NCI-H526 (cell line): ENCODE results near the gene BLM.

Experiments used
- DNase-seq, 2 experiments: peaks; one replicate each; lab custom pipeline; 2025; lab: John Stamatoyannopoulos, UW

The BLM gene

DNA sequence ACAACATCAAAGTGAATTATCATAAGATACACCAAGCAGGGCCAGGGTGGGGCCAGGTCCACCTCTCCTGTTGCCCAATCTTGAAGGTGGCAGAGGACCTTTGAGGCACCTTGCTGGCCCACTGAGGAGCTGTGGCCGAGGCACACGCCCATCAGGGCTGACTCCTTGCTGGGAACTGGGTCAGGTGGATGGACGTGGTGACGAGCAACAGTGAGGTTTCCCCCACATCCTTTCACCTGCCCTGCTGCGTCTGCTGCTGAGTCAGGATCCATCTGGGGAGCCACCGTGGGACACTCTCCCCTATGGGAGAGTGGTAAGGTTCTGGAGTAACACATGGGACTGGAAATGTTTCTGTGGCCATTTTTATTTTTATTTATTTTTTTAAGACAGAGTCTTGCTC, 134.0 kb downstream of the BLM start:
- DNase-seq = no peak

DNA sequence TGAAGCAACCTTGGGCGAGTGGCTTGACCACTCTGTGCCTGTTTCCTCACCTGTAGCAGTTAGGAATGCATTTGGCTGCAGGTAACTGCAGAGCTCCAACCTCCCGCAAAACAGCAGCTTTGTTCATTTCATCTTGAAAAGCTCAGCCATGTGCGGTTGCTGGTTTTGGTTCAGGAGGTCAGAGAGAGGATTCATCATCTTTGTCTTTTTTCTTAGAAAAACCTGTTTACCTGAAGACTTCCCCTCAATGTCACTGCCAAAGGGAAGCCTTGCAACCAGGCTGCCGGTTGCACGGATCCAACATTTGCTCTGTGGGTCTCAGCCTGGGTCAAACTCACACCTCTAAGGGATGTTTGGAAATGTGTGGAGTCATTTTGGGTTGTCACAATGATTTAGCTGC, 134.8 kb downstream of the BLM start:
- DNase-seq = no peak

DNA sequence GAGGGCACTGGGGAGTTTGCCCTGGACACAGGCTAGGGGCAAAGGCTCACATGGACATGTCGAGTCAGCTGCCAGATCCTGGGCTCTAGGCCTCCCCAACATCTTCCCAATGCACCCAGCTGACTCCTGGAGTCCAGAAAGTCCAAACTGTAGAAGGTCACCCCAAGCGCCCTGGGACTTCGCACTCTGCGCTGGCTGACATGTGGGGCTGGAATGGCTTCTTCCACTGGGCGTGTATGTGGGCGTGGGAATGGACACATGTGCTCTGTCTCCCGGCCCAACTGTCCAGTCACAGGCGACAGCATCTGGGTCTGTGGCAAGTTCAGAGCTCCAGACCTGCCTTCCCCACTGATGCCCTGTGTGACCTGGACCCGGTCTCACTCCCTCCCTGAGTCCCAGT, 138.0 kb downstream of the BLM start:
- DNase-seq = no peak

DNA sequence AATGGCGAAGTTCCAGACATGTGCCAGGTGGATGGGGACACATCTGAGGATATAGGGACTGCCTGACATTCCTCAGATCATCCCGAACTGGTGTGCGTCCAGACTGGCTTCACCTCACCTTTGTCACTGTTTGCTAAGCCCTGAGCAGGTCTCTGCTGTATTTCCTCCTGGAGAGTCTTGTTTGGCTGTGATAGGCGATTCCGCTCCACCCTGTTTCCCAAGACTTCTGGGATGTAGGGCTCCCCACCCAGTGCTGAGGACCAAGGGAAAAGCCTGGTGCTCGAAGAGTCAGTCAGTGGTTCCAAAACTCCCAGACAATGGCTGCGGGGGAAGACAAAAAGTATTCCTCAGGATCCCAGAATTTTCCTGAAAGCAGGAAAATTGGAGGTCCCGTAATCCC, 140.2 kb downstream of the BLM start:
- no peak for DNase-seq

DNA sequence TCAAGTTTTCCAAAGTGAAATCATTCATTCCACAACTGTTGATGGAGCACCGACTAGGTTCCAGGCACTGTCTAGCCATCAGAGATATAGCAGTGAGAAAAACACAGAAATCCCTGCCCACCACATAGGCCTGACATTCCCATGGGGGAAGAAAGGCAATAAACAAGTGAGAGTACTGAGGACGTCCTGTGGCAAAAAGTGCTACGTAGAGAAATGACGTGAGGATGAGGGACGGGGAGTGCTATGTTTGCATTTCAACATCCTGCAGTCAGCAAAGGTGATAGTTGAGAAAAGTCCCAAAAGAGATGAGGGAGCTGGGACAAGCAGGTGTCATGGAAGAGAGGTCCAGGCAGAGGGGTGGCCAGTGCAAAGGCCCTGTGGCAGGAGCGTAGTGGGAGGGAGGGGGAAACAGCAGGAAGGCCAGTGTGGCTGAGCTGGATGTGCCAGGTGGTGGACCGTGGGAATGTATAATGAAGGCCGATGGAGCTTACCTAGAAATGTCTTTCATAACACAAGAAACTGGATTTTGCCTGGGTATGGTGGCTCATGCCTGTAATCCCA, 140.8 kb downstream of the BLM start:
- no peak for DNase-seq

DNA sequence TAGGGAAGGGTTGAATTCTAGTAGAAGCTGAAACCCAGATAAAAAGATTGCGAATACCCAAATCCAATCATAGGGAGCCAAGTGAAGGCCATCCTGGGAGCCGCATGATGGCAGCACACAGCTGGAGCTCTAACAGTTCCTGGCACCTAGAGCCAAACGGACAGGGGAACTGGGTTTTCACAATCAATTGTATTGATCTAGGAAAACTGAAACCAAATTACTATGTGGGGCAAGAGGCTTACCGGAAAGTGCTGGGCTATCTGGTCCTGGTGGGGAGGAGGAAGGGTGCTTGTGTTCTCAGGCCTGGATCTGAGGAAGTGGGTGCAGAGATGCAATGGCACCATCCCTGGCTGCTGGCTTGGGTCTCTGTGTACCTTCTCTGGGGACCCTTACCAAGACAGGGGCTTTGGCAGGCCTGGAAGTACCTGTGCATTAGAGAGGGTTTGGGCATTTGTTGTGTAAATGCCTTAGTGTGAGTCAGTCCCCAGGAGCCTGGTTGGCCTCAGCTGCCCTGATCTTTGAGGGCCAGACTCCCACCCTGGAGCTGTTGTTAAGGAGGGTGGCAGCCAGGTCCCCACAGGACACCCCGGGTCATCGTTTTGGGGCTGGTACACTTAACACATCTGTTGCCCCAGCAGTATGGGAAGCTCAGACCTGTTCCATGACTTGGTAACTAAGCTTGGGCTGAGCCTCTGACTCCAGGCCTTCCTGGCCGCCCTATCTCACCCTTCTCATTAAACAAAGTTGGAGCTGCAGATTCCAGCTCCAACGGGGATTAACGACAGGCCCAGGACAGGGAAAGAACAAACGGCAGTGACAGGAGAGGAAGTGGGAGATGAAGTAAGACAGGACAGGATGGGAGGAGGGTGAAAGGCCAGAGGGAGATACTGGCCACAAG, 142.3 kb downstream of the BLM start:
- no peak for DNase-seq

DNA sequence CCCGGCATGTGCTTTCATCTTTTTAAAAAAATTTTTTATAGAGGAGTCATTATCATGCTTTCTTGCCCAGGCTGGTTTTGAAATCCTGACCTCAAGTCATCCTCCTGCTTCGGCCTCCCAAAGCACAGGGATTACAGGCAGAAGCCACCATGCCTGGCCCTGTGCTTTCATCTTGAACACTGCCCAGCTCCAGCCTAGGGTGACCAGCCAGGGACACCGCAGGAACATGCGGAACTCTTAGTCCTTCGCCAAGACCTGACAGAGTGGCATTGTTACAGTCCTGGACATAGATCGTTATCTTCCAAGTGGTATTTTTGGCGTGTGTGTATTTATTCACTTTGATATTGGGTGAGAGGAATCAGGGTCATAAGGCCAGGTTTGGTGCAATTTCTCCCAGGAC, 143.3 kb downstream of the BLM start:
- DNase-seq = no peak

DNA sequence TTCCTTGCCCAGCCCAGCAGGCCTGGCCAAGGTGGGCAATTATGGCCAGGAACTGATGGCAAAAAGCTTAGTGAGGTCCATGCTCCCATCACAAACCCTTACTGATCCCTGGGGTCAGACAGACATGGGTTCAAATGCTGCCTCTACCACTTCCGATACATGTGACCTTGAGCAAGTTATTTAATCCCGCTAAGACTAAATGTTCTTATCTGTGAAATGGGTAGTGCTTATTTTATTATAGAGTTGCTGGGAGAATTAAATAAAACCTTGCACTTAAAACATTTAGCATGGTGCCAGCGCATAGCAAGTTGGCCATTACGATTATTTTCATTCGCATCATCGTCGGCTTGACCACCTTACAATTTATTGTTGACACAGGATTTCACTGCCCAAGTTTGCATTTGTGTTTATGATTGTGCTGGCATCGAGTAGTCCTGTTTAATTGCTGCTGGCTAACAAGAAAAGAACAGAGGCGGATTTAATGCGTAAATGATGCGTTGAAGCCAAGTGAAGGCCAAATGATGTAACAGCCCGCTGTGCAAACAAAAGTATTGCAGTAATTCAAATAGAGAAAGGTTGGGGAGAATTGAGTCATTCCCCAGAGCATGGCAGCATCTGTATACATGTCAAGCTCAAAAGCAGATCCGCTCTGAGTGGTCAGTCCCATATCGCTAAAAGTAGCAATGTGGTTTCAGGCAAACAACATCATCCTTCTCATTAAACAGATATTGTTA, 144.0 kb downstream of the BLM start:
- DNase-seq = no peak

DNA sequence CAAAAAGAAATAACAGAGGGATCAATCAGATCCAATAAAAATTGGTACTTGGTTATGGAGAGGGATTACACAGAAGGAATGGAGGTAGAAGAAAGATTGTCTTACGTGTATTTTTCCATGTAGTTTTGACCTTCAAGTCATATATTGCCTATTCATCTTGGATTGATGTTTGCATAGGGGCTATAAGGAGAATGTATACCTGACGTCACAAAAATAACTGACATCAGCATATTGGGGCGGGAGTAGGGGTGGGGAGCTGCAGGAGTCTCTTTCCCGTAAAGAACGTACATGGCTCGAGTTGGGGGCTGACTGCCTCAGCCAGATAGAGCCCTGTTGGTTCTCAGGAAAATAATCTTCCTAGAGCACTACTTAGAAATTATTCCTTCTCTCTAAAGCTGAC, 145.3 kb downstream of the BLM start:
- no peak for DNase-seq

DNA sequence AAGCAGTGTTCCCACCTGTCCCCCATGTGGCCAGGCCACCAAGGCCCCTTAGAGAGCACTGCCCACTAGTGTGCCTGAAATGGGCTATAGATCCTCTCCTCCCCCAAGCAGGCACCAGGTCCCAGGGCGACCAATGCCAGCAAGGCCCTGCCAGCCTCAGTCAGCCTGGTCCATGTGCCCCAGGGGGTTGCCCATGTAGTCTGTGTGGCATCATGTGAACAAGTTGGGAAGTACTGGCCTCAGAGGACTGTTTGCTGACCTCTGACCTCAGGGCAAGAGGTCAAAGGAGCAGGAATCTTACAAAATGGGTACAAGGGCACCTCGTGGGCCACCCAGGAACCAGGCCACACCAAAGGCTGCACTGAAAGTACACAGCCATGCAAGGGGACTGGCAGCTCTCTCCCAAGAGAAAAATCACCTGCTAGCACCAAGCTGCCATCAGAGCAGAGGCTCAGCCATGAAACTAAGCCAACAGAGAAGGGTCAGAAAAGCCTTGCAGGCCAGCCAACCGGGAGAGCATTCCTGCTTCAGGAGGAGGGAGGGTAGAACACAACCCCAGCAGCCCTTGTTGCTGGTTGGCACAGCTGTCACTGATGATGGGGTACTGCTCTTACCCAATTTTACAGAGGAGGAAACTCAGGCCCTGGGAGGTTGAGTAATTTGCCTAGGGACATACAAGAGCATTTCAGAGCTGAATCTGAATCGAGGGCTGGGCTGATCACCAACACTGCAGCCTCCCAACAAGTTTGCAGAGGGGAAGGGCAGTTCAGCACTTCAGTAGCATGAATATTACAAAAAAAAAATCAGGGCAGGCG, 146.0 kb downstream of the BLM start:
- peak in 1 of 2 experiments; percentile 16 for DNase-seq

DNA sequence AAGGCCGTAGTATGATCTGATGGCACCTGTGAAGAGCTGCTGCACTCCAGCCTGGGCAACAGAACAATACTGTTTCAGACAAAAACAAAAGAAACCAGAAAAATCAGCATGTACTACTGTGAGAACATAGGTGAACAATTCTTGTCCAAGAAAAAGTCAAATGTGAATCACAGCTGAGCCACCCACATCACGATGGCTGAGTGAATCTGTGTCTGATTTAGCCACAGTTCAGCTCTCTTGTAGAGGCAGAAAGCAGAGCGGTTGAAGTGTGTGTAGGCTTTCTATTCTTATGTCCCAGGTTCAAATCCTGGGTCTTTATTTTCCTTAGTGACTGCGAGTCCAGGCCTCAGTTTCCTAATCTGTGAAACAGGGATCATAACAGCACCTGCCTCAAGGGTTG, 146.8 kb downstream of the BLM start:
- DNase-seq = no peak

DNA sequence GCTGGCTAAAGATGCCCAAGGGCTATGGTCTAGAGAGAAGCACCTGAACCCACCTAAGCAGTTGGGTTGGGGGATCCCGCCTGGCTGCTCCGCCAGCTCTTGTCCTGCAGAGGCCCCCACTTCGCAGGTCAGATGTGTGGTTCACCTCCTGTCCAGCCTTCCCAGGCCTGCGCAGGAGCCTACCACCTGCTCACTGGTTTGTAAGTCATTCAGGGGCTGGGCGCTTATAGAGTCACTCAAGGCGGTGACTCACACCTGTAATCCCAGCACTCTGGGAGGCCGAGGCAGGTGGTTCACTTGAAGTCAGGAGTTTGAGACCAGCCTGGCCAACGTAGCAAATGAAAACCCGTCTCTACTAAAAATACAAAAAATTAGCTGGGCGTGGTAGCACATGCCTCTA, 147.4 kb downstream of the BLM start:
- DNase-seq = no peak

DNA sequence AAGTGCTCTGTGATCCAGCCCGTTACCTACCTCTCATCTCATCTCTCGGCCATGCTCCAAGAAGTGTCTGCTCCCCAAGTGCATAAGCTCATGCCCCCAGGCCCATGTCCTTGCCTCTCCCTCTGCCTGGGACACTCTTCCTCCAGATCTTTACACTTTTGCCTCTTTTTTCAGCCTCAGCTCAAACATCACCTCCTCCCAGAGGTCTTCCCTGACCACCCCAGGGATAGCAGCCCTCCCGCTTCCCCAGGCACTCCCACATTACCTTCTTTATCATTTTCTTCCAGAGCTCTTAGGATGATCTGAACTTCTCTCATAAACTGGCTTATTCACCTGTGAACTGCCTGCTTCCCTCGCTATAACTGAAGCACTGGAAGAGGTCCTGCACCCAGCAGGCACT, 148.6 kb downstream of the BLM start:
- DNase-seq = no peak
